ENCODE results near the gene POU5F1.

POU5F1 gene

DNA sequence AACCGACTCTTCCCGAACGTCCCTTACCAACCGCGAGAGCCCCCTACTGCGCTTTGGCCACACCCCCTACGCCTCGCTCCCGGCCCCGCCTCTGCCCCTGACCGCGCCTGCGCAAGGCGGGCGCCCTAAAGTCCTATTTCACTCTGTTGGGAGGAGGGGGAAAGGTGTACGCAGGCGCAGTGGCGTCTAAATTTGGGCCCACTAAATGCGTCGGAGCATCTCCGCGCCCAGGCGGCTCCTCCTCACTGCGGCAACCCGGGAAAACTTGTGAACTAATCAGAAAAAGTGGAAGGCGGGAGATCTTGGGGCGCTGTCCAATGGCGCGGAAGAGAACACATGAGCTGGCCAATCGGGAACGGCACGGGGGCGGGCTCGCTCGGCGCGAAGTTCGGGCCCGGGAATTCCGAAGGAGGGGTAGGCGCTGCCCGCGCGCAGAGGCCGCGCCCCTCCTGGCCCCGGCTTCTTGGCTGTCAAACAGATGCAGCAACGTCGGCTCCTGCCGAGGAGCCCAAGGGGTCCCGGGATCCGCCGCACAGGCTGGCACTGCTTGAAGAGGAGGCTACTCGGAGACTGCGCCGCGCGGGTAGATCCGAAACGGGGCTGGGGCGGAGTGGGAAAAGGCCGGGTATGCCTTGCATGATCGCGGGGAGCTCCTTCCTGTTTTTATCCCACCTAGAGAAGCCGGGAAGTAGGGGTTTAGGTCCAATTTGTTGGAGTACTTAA is 12.2 kb downstream of the POU5F1 start, which contains the start of gene TCF19:
TCF19 (plus strand) TSS at position 450 of the 723 bp plus-strand sequence. CDS start 881 bp downstream, outside the sequence.
- DNase-seq (ENCODE audit: low read depth), result peak; percentile 99
- TF ChIP-seq, protein P1, sequence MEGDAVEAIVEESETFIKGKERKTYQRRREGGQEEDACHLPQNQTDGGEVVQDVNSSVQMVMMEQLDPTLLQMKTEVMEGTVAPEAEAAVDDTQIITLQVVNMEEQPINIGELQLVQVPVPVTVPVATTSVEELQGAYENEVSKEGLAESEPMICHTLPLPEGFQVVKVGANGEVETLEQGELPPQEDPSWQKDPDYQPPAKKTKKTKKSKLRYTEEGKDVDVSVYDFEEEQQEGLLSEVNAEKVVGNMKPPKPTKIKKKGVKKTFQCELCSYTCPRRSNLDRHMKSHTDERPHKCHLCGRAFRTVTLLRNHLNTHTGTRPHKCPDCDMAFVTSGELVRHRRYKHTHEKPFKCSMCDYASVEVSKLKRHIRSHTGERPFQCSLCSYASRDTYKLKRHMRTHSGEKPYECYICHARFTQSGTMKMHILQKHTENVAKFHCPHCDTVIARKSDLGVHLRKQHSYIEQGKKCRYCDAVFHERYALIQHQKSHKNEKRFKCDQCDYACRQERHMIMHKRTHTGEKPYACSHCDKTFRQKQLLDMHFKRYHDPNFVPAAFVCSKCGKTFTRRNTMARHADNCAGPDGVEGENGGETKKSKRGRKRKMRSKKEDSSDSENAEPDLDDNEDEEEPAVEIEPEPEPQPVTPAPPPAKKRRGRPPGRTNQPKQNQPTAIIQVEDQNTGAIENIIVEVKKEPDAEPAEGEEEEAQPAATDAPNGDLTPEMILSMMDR (IDR thresholded peaks at IDR 0.05; ENCODE audit: insufficient read depth, low read depth, low read length, missing control alignments), result no peak
- peak within 1 kb of the TSS; percentile 84 for H3K4me3 ChIP-seq (ENCODE audit: low read length)

DNA sequence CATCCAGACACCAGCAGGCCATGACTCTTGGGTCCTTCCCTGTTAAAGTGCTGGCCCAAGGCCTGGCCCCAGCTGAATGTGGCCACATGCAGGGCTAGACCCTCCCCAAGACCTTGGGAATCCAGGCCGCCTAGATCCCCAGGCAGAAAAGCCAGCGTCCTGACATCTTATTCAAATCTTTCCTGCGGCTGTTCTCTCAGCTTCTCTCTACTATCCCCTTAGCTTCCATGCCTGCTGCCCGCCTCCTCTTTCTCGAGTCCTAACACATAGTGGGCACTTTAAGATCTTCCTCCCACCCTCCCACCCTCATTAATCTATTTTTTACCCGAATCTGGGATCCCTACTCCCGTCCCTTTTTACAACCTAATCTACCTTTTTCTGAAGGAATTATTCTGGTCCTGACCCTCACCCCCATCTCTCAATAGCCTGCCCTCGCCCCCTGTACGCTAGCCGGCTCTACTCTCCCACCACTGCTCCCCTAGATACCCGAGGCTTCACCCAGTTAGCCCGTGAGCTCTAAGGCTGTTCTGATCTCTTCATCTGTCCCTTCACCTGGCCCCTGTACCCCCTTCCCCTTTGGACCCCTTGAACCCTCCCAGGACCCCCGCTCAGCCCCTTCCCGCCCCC is 12.9 kb downstream of the POU5F1 start, which contains the start of gene CCHCR1:
CCHCR1 (minus strand) TSS at position 290 of the 627 bp plus-strand sequence; CDS start at position 88, 202 bp downstream.
- no peak for DNase-seq (ENCODE audit: low read depth)
- H3K4me3 ChIP-seq (ENCODE audit: low read length), result peak within 1 kb of the TSS; percentile 84
- TF ChIP-seq, protein P1 (IDR thresholded peaks at IDR 0.05; ENCODE audit: insufficient read depth, low read depth, low read length, missing control alignments), result no peak

DNA sequence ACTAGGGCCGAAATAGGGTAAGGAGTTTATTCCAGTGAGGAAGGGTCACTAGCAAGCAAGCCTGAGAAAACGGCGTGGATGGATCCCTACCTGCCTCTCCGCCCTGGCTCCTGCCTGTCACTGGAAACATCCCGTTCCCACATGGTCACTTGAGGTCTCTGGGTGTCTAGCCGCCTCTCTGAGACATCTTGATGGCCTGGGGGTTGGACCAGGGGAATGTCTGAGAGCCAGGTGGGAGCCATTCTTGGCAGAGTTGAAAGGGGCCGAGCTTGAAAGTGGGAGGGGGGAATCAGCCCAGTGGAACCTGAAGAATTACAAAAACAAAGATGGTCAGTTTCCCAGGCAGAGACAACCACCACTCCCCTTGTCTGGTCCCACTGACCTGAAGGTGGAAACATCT is 13.8 kb downstream of the POU5F1 start:
- TF ChIP-seq, protein P1 (IDR thresholded peaks at IDR 0.05; ENCODE audit: insufficient read depth, low read depth, low read length, missing control alignments), result no peak
- H3K4me3 ChIP-seq (ENCODE audit: low read length), result no peak overlapping the region
- DNase-seq (ENCODE audit: low read depth), result no peak

- TF ChIP-seq, protein P1 (IDR thresholded peaks at IDR 0.05; ENCODE audit: insufficient read depth, low read depth, low read length, missing control alignments), result no peak
- DNase-seq (ENCODE audit: low read depth), result no peak
These were observed 16.0 kb downstream of the POU5F1 start for GRCh38 chr6:31154436-31154835.

DNA sequence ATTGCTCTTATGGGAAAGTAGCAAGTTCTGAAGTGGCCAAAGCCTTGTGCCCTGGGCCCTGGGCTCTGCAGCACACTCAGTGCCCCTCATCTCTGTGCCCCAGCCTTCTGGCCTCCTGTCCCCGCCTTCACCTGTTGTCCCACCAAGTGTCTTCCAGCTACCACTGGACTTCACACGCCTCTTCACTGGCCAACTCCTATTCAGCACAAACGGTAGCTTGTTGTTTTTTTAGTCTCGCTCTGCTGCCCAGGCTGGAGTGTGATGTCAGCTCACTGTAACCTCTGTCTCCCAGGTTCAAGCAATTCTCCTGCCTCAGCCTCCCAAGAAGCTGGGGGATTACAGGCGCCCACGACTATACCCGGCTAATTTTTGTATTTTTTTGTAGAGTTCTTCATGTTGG is 17.7 kb downstream of the POU5F1 start:
- DNase-seq (ENCODE audit: low read depth), result no peak
- H3K4me3 ChIP-seq (ENCODE audit: low read length), result no peak overlapping the region
- TF ChIP-seq, protein P1 (IDR thresholded peaks at IDR 0.05; ENCODE audit: insufficient read depth, low read depth, low read length, missing control alignments), result no peak

More at GRCh38 chr6:31154436-31154835, 16.0 kb downstream of the POU5F1 start:
- H3K4me3 ChIP-seq (ENCODE audit: low read length), result no peak overlapping the region

GRCh38 chr6:31149827-31150447 is 20.5 kb downstream of the POU5F1 start:
- DNase-seq (ENCODE audit: low read depth), result no peak
- TF ChIP-seq, protein P1 (IDR thresholded peaks at IDR 0.05; ENCODE audit: insufficient read depth, low read depth, low read length, missing control alignments), result no peak
- H3K4me3 ChIP-seq (ENCODE audit: low read length), result no peak overlapping the region

Measured in epithelial cell of esophagus (primary cell).